B cell (primary cell): ENCODE results near the gene MOXD1.

Source experiments
- CTCF ChIP-seq: fragments of 200-600 bp; IDR thresholded peaks from one replicate; pipeline ENCODE4 v1.8.0; 2022; ENCODE audit warnings: antibody characterized with exemption, mild to moderate bottlenecking
- EZH2 ChIP-seq: IDR thresholded peaks from 2 replicates; pipeline ENCODE4 v1.6.1; 2012; ENCODE audit warnings: borderline replicate concordance, low read depth, mild to moderate bottlenecking, moderate library complexity, low read length; ENCODE audit not compliant: insufficient read depth, poor library complexity, severe bottlenecking

GRCh38 chr6:132368916-132369481 lies 32.3 kb downstream of the MOXD1 start:
- TF ChIP-seq CTCF (no peak), EZH2 (no peak)
